G401.6 (cell line): ENCODE results near the gene RPRD1B.
"Not testable (repeated sequence)": the region's sequence is repeated elsewhere in the genome, so short reads cannot be mapped to it uniquely, and the experiment has no call there.

Experiments
- FAIRE-seq: peaks from 2 replicates; lab custom pipeline; 2012; peaks lifted over from hg19 to GRCh38; lab: Jason Lieb, UNC

Gene RPRD1B

DNA sequence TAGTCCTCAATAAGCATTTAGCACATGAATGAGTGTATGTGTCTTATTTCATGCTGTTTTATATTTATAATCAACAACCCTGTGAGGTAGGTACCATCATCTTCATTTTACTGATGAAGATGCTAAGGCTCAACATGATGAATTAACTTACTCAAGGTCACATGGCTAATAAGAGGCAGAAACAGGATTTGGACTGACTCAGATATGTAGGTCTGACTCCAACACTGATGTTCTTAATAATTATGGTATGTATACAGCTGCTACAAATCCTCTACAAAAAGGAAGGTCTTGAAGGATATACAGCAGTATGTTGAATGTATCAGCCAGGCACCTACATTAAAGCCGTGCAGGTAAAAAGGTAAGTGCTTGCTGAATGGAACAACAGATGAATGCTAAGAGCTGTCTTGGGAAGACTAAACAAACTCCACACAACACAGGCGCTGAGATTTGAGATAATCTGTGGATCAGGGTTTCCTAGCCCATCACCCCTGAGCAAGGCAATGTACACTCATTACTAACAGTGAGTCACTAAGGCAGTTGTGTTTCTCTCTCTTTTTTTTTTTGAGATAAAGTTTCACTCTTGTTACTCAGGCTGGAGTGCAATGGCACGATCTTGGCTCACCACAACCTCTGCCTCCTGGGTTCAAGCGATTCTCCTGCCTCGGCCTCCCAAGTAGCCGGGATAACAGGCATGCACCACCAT lies 32.2 kb upstream of the RPRD1B start:
- FAIRE-seq = no peak

- FAIRE-seq = no peak
These were observed 31.6 kb upstream of the RPRD1B start for GRCh38 chr20:38001981-38002380.

- FAIRE-seq = no peak
These were observed 31.1 kb upstream of the RPRD1B start for GRCh38 chr20:38002422-38002821.

- no peak for FAIRE-seq
These were observed 29.1 kb upstream of the RPRD1B start for GRCh38 chr20:38004416-38004815.

- FAIRE-seq = no peak
These were observed 27.6 kb upstream of the RPRD1B start for GRCh38 chr20:38005903-38006302.

DNA sequence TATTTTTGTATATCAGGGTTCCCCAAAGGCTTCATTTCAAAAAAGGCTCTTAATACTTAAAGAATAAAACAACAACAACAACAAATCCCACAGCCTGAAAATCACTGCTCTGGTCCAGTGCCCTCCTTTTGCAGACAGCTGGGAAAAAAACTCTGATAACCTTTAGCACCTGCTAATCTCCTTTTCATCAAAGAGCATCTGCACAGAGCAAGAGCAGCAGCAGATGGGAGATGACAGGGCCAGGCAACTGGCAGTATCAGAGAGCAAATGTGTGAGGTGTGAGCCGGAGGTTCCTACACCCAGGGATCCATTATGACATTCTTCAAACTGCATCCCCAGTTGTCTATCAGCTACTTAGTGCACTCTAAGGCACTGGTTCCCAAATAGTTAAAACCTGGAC lies 26.0 kb upstream of the RPRD1B start:
- no peak for FAIRE-seq

DNA sequence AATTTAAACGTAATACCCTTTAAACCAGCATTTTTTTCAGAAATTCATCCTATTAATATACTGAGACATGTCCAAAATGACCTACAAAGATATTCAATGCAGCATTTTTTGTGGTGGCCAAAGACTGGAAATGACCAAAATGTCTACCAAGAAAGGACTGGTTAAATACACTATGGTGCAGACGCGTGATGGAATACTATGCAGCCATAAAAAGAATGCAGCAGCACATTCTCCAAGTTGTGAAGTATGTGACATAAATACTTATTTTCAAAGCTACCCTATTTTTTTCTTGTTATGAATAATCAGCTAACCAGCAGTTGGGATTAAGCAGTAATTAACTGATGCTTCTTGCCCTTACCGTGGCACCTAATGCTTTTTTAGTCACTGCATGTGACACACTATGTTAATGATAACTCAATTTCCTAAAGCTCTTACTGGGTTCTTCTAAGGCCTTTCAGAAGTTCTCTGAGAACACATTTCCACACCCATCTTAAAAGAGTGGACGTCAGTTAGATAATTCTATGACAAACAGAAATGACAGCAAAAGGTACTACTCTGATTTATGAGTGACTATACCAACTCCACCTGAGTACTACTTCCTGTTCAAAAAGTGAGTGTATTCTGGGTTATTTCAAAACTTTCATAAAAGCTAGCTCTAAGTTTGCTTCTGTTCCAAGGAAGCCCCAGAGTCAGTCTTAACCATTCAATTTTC lies 25.2 kb upstream of the RPRD1B start:
- no peak for FAIRE-seq

GRCh38 chr20:38009416-38009815 lies 24.1 kb upstream of the RPRD1B start:
- FAIRE-seq = not testable (repeated sequence)

- no peak for FAIRE-seq
These were observed 21.9 kb upstream of the RPRD1B start for GRCh38 chr20:38011696-38012095.

DNA sequence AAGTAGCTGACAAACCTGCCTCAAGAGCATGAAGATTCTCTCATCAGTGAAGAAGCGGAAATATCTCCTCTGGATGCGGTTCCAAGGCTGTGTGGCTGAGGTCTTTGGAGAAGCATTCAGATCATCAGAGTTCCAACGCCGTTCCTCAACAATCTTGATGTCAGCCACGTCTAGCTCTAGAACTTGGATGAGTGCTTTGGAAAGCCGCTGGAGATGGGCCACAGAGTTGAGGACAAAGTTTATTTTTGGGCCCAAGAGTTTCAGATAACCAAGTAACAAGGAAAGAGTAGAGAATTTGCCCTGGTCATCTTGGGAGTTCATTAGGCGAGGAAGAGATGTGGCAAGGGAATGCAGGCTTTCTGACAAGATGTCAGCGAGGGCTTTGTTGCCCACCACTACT lies 21.2 kb upstream of the RPRD1B start:
- no peak for FAIRE-seq

- FAIRE-seq = no peak
These were observed 19.7 kb upstream of the RPRD1B start for GRCh38 chr20:38013887-38014286.

- no peak for FAIRE-seq
These were observed 15.6 kb upstream of the RPRD1B start for GRCh38 chr20:38017959-38018358.

- no peak for FAIRE-seq
These were observed 15.2 kb upstream of the RPRD1B start for GRCh38 chr20:38018385-38018784.

- FAIRE-seq = no peak
These were observed 12.3 kb upstream of the RPRD1B start for GRCh38 chr20:38021087-38021772.

- FAIRE-seq = no peak
These were observed 10.2 kb upstream of the RPRD1B start for GRCh38 chr20:38023181-38024001.

- no peak for FAIRE-seq
These were observed 9.1 kb upstream of the RPRD1B start for GRCh38 chr20:38024496-38024895.

DNA sequence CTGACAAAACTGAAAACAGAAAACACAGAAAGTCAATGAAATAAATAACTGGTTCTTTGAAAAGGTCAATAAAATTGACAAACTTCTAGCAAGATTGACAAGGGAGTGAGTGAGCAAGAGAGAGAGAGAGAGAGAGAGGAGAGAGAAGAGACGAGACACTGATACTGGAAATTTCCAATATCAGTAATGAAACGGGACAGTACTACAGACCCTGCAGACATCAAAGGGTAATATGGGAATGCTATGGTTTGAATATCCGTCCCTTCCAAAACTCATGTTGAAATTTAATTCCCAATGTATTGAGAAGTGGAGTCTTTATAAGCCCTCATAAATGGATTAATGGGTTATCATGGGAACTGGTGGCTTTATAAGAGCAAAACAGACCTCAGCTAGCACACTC lies 4.1 kb upstream of the RPRD1B start:
- no peak for FAIRE-seq

DNA sequence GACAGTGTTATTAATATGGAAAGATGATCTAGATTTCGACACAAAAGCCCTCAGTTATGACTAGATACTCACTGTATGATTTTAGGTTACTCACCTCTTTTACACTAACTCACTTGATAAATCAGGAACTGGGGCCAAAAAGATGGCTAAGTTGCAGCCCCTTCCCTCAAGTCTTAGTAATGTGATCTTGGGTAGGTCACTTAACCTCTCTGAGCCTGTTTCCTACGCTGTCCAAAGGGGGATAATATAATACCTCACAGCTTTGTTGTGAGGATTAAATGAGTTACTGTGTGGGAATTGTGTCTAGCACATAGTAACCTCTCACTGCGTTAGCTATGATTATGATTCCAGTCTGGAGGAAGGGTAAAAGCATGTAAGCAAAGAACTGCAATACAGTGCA lies 1.6 kb upstream of the RPRD1B start:
- FAIRE-seq = no peak

DNA sequence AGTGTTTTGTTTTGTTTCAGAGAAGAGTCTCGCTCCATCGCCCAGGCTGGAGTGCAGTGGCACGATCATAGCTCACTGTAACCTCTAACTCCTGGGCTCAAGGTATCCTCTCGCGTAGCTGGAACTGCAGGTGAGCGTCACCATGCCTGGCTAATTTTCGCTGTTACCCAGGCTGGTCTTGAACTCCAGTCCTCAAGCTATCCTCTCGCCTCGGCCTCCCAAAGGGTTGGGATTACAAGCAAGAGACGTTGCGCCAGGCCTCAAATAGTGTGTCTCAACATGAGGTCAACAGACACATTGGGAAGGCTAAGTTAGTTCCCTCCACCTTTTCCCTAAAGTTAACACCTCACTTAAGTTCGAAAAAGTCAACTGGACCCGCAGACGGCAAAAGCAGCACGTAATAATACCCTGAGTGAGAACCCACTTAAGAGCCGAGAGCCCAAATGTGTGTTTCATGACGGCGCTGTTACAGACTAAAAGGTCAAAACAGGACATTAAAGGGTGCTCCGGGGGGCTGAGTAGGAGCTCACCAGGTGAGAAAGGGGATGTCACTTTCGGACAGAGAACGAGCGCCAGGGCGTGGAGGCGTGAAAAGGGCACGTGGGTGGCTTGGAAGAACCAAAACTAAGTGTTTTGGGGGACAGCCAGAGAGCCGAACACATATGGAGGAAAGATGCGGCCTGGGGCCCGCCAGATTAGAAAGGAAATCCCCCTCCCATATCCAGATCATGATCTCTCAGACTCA lies 789 bp upstream of the RPRD1B start:
- FAIRE-seq = no peak

DNA sequence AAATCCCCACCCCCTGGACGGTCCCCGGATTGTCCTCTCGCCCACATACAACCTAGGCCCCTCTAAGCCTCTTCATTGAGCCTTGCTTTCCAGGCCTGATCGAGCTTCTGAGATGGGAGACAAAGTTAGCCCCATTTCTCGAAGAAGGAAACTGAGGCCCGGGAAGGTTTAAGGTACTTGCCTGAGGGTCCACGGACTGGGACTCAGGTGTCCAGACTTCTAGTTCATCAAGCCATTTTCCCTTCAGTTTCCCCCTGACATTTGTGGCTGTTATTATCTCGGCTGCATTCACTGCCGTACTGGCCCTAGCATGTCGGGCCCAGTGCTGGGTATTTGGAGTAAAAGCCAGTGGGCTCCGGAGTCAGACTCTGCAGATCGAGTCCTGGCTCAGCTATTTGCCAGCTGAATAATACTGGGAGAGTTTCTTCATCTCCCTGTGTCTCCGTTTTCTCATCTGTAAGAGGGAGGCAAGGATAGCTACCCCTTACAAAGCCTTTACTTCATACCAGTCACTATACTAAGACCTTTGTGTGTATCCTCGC lies 633 bp downstream of the RPRD1B start:
- FAIRE-seq = no peak

GRCh38 chr20:38034961-38035360 lies 1.4 kb downstream of the RPRD1B start:
- FAIRE-seq = no peak

GRCh38 chr20:38036366-38036765 lies 2.8 kb downstream of the RPRD1B start:
- FAIRE-seq = no peak
